Posterior cingulate gyrus (tissue), 11 donors: ENCODE measurements around the gene KIFC3.
A peak's percentile ranks its signal among the peaks of the same experiment; 100 is the strongest.
"Not testable (repeated sequence)": the region's sequence is repeated elsewhere in the genome, so short reads cannot be mapped to it uniquely, and the experiment has no call there.

Source experiments
- DNase-seq, 10 donors: peaks; one replicate each; pipeline versions ENCODE4 v3.0.0 to v3.0.0-alpha.2; 2020 to 2021; ENCODE audit warnings: mixed read lengths in 3 of 10
- intact Hi-C: fragments of 100-400 bp; cut with DNase I; formaldehyde crosslinking; loops from one replicate; pipeline ENCODE4 v1.15.1; 2023

KIFC3 gene

DNA sequence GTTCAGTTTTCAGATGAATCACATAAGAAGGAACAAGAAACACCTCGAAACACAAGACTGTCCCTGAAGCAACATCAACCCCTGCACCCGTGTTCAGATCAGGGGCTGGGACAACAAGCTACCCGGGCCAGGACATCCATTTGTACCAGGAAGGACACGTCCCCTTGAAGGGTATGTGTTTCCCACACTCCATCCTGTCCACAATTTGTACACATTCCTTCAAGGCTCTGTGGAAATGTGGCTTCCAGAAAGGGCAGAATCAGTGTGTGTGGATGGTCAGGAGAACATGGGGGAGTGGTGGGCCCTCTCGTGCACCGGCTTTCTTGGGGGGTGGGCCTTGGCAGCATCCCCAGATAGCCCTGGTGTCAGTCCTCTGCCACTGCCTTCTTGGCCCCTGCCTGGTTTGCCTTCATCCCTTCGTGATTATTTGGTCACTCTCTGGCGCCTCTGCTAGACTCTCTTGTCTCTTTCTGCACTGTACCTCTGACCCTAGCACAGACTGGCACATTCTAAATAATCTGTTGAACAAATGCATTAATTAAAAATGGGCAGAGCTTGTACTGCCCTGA lies 10.3 kb downstream of the KIFC3 start:
- intact Hi-C loops, result no loop called here
- no peak for DNase-seq

DNA sequence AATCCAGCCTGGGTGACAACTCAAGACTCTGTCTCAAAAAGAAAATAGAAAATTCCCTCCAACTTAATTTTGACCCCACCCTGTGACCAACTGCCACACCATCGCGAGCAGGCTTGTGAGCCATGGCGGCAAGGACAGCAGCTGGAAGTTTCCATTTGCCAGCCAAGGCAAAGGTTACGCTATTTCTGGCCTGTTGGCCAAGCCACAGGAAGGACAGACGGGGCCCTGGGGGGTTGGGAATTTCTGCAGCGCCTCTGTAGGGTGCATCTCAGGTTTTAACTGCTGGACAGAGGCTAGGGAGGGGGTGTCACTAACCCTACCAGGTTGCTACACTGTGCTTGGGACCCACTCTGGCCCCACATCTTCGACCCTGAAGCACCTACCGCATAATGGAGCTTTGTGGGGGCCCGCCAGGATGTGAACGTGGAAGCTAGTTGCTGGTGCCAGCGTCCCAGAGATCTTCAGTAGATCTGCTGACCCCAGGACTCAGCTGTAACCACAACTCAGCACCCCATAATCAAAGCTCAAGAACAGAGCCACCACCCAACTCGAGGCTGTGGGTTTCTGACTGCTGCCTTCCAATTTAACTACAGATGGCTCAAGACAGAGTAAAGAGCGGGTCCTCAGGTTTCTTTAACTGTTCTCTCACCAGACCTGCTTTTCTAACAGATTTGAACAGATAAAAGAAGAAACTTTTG lies 10.9 kb downstream of the KIFC3 start:
- intact Hi-C loops, result no loop called here
- peak in 2 of 10 donors; percentile 55 to 70 for DNase-seq

DNA sequence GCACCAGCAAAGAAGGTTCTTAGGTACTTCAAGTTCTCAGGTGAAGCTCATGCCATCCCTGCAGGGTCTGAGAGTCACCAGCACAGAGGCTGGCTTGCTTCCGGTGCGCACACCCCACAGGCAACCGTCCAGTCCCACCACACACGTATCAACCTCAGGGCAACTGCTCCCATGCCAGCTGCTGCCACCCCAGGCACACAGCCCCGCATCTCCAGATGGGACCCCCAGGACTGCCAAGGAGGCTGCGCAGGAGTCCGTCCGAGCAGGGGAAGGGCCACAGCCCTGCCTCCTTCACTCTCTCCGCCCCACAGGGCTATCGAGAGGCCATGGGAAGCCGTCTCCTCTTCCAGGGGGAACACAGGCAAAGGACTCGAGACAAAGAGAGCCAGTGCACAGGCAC lies 13.3 kb downstream of the KIFC3 start:
- DNase-seq, result peak in 1 of 10 donors; percentile 59
- intact Hi-C loops, result no loop called here

DNA sequence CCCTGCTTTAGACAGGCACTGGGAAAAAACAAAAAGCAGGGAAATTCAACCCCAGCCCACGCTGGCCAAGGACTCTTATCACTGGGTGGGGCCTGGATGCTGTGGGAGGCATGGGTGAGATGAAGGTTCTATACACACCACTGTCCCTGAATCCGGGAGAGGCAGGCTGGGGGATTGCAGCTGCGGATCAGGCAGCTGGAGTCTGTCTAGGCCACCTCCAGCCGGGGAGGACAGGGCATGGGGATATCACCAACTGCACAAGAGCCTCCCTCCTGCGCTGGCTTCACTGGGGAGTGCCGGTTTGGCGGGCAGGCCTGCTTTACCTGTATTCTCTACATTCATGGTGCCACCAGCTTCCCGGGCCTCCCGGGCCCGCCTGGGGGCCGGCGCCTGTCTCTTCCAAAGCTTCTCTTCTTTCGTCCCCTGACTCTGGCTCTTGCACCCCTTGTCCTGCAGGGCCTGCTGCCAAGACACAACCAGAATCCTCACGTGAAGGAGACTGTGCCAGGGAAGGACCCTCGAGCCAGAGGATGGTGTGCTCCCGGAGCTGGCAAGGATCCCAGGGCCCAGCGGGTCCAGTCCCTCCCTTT lies 13.9 kb downstream of the KIFC3 start:
- peak in 2 of 10 donors; percentile 45 to 76 for DNase-seq
- intact Hi-C loops, result no loop called here

DNA sequence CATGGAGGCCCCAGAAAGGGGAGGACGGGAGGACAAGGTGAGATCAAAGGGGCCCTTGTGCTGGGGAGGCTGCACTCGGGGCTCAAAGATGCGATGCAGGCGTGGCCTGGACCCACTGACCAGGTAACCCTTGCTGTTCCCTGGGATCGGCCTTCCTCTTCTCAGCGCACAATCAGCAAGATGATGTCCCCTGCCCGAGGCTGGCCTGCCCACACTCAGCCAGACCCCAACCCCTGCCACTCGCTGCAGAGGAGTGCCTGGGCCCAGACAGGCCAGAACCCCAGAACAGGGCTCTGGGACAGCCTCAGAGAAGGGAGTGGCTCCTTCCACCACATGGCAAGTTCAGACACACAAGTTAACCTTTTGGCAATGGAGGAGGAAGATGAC lies 14.8 kb downstream of the KIFC3 start:
- intact Hi-C loops, result no loop called here
- no peak for DNase-seq

DNA sequence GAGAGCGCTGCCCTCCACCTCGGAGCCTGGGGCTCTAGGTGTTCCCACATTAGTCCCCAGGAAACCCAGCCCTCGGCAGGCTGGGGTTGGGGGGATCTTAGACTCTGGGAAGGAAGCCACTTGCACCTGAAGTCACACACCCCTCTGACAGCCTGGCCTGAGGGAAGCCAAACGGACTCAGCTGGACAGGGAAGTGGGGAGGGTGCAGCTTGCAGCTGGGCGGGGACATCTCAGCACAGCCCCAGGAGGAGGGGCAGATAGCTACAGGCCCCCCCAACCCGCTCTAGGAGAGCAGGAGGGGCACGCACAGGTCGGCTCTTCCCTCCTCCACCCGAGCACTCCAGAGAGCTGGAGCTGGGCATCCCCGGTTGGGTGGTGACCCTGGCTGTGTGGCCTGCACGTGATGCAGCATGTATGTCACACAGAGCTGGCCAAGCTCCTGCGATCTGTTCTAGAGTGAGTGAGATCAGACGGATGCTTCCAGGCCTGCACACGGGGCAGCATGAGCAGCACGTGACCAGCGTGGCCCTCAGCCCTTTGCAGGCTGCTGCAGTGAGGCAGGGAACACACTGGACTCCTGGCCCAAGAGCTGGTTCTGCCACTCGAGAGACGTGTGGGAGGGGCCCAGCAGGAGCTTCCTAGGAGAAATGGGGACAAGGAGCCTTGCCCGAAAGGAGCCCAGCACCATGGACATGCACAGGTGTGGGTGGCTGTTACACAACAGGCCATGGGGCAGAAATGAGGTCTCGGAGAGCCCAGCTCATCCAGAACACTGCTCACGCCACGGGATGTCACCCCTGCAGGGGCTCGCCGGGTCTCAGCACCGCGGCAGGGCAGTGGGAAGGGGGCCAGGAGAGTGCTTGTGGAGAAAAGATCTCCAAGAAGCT lies 15.4 kb downstream of the KIFC3 start:
- DNase-seq, result peak; percentile 36 to 94 (median 66)
- intact Hi-C loops, result no loop called here

DNA sequence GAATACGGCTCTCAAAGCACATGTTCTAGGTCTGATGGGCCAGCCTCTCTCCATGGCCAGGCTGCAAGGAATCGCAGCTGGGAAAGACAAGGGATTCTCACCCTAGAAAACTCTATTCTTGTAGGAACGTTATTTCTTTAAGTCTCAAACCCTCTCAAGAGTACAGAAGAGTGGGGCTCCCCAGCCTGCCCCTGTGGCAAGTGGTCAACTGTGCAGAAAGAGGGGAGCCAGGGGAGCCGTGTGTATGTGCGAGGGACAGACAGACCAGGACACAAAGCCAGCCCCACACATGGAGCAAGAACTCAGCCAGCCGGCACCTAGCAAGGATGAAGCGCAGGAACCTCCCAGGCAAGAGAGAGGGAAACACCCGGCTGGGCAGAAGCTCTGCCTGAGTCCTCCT lies 16.4 kb downstream of the KIFC3 start:
- DNase-seq, result peak in 2 of 10 donors; percentile 62 to 77
- intact Hi-C loops, result no loop called here

DNA sequence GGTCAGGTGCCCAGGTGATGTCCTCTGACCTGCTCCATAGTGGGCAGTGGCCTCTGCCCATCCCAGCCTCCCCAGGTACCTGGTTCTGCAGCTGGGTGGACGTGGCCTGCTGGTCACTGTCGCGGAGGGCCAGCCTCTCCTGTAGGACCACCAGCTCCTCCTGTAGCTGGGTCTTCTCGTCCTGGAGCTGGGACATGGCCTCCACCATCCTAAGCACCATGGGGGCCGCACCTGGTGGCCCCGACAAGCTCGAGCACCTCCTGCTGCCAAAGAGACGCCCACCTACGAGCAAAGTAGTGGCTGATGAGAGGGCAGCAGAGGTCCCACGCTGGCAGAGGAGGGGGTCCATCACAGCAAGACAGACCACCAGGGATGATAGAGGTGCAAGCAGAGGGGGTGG lies 16.9 kb downstream of the KIFC3 start:
- DNase-seq, result peak in 2 of 10 donors; percentile 25 to 72
- intact Hi-C loops, result no loop called here

DNA sequence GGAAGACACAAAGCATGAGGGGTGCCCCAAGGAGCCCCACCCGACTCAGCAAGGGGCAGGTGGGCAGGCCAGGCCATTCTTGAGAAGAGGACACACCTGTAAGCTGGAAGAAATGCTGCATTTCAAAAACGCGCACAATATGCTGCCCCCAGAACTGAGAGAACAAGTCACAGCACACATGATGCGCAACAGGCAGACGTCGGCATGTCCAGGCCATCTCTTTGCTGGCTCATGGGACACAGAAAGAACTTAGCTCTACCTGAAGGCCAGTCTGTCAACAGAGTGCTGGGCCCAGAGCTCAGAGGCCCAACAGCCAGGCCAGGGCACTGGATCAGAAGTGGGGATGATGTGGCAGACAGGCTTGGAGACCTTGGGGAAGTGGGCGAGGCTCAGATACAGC lies 18.0 kb downstream of the KIFC3 start:
- peak in 1 of 10 donors; percentile 46 for DNase-seq
- intact Hi-C loops, result no loop called here

DNA sequence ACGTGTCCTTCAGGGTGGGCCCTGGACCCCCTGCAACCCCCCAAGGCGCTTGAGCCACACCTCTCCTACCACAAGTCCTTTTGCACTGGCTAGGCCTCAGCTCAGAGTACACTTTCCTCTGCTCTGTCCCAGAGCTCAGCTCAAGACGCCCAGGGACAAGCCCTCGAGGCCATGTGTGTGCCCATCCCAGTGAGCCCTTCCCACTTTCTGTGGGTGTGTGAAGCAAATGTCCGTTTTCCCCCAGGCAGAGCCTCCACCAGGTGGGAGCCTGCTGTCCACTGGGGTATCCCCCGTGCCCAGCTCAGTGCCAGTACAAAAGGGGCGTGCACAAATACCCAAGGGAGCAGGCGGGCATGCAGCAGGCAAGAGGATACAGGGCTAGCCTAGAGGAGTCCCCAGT lies 18.4 kb downstream of the KIFC3 start:
- intact Hi-C loops, result no loop called here

DNA sequence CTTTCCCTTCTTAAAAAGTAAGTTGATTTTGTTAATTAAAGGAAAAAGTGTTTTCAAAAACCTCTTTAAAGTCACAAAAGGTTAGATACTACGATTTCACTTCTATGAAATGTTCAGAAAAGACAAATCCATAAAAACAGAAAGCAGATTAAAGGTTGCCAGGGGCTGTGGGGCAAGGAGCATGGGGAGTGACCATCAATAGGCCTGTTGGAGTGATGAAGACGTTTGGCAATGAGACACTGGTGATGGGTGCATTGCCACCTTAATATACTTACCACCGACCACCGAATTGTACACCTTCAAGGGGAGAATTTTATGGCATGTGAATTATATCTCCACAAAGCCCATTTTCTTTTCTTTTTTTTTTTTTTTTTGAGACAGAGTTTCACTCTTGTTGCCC lies 19.2 kb downstream of the KIFC3 start:
- DNase-seq, result peak in 1 of 10 donors; percentile 14
- intact Hi-C loops, result no loop called here

More for the DNA sequence above, 18.4 kb downstream of the KIFC3 start:
- DNase-seq, result peak in 1 of 10 donors; percentile 33

DNA sequence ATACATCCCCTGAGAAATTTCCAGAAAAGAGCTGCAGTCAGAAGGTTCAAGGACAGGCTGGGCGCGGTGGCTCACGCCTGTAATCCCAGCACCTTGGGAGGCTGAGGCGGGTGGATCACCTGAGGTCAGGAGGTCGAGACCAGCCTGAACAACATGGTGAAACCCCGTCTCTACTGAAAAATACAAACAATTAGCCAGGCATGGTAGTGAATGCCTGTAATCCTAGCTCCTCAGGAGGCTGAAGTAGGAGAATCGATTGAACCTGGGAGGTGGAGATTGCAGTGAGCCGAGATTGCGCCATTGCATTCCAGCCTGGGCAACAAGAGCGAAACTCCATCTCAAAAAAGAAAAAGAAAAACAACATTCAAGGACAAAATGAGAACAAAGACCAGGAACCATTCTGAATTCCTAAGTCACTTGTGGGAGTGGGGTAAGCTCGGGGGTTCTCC lies 19.7 kb downstream of the KIFC3 start:
- DNase-seq, result peak in 1 of 10 donors; percentile 19
- intact Hi-C loops, result not testable (repeated sequence)

DNA sequence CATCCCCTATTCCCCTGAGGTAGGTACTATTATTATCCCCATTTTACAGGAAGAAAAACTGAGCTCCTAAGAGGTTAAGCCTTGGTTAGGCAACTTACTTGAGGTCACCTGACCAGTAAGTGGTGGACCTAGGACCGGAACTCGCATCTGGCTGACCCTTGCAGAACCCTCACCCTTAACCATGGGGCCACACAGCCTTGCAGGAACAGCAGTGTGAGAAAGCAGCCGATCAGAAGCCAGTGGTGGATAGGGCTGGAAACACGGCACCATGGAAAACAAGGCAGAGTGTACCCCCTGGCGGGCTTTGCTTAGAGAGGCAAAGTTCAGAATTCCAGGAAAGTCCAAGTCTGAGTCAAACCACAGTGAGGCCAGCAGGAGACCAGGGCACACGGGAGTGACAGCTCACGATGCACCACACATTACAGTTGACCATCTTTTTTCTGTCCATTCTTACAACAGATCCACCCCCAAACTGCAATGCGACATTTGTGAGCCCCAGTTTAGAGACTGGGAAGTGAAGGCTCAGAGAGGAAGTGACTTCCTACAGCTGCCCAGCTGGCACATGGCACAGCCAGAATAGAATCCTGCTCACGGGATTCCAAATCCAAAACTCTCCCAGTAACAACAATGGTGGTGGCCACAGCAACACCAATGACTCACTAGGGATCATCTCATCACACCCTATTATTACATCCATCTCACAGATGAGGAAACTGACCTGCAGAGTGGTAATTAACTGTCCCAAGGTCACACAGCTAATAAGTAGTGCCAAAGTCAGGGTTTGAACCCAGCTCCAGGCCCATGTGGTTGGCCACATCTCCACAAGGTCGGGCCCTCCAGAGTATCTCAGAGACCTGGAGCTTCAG lies 20.3 kb downstream of the KIFC3 start:
- intact Hi-C loops, result no loop called here
- DNase-seq, result peak in 1 of 10 donors; percentile 20

DNA sequence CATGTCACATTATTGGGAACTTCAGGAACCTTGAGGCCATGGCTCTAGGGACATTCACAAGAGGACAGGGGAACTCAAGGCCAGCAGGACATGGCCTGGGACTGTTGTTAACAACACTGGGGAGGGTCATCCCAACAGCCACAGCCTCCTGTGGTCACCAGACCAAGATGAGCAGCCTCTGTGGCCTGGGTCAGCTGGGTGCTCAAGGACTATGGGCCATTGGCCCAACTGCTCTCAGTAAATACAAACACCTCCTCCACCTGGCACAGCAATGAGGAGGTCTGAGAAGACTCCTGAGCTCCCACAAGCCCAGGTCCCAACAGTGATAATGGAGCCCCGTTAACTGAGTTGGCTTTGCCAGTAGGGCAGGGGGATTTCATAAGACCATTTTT lies 20.9 kb downstream of the KIFC3 start:
- peak in 1 of 10 donors; percentile 17 for DNase-seq

DNA sequence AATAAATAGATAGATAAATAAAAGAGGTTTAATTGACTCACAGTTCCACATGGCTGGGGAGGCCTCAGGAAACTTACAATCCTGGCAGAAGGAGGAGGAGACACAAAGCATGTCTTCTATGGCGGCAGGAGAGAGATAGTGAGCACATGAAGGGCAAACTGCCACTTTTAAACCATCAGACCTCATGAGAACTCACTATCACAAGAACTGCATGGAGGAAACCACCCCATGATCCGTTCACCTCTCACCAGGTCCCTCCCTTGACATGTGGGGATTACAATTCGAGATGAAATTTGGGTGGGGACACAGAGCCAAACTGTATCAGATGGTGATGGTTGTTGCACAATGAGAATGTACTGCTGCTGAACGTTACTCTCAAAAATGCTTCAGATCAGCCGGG lies 22.5 kb downstream of the KIFC3 start:
- intact Hi-C loops, result not testable (repeated sequence)
- peak in 1 of 10 donors; percentile 78 for DNase-seq

More for the DNA sequence above, 20.9 kb downstream of the KIFC3 start:
- intact Hi-C loops, result no loop called here

DNA sequence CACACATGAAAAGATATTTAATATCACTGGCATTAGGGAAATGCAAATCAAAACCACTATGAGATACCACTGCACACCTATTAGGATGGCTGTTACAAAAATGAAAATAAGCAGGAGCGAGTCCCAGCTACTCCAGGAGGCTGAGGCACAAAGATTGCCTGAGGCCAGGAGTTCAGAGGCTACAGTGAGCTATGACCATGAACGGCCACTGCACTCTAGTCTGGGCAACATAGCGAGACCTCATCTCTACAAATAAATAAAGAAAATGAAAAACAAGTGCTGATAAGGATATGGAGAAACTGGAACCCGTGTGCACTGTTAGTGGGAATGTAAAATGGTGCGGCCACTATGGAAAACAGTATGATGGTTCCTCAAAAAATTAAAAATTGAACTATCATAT lies 23.6 kb downstream of the KIFC3 start:
- DNase-seq, result peak in 1 of 10 donors; percentile 26
- intact Hi-C loops, result no loop called here

DNA sequence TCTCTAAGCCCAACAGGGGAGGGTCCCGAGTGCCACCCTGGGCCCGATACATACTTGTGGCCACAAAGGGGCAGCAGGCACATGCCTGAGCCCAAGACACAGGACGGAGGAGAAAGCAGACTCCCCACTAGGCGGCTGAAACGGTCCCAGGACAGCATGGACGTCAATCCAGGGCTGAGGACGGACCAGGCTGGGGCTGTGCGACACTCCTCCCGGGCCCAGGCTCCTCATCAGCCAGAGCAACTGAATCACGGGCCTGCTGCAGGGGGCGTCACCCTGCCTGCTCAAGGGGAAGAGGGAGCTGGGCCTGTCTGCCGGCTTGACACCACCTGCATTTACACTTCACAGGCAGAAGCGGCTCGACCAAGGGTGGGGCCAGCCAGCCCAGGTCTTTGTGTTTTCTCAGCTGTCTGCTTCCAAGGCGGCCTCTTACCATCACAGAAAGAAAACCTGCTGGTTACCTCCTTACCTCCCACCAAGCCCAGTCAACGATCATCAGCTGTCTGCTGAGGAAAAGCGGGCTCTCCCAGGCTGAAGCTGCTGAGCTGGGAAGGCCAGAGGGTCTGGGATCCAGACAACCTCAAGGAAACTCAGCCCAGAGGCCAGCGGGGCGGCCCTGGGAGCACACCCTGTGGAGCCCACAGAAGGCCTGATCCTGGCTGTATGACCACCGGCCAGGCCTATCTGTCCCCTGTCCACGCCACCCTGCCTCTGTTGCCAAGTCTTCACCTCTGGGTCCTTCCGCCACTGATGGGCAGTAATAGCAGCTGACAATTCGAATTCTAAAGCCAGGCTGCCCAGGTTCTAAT lies 26.4 kb downstream of the KIFC3 start:
- peak in 8 of 10 donors; percentile 49 to 94 (median 71) for DNase-seq
- intact Hi-C loops, result loop anchor here (1.0 kb wide), 1 partner anchor 87 kb away; no protein-coding TSS in a partner anchor

DNA sequence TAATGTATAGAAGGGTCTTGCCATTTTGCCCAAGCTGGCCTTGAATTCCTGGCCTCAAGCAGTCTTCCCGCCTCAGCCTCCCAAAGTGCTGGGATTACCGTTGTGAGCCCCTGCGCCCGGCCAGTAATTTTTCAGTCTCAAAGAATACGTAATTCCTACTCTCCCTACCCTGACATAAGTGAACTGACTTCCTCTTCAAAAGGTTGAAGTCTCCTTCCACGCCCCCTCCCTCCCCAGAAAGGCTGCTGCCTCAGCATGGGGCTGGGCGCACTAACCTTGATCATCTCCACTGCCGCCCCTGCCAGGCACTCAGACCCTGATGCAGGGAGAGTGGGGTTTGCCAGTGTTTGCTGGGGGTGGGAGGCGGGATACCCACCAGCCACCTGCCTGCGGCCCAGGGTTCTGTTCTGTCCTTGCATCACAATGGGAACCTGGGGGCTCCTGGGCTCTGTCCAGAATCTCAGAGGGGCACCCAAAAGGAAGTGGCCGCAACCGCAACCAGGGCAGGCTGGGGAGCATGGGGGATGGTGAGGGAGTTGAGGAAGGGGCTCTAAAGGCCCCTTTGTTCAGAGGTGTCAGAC lies 27.5 kb downstream of the KIFC3 start:
- intact Hi-C loops, result loop anchor here (1.0 kb wide), 1 partner anchor 89 kb away; no protein-coding TSS in a partner anchor
- peak in 1 of 10 donors; percentile 55 for DNase-seq
